Tibial artery (tissue), 4 donors: ENCODE data around the gene PPP2R2B.

Experiments
- DNase-seq, 2 donors: peaks; one replicate each; pipeline ENCODE4 v3.0.0-alpha.2; 2019
- H3K27ac ChIP-seq, 2 donors: fragments of 200-600 bp; sonication (generic) in 1 of 2; 1 replicate in 1 of 2; 2 replicates in 1 of 2; pipeline ENCODE4 v1.5.1; 2018 to 2019; ENCODE audit warnings: mild to moderate bottlenecking in 1 of 2
- H3K27me3 ChIP-seq, 2 donors: fragments of 200-600 bp; sonication (generic) in 1 of 2; one replicate each; pipeline versions ENCODE4 v1.5.1 to v1.6.0; 2016 to 2019
- H3K36me3 ChIP-seq, 3 donors: fragments of 200-600 bp; sonication (generic) in 2 of 3; one replicate each; pipeline ENCODE4 v1.5.1; 2016 to 2019; ENCODE audit warnings: mild to moderate bottlenecking in 2 of 3
- H3K4me1 ChIP-seq, 4 donors: fragments of 200-600 bp; sonication (generic) in 2 of 4; 1 replicate in 3 of 4; 2 replicates in 1 of 4; pipeline ENCODE4 v1.5.1; 2016 to 2019
- H3K4me3 ChIP-seq, 2 donors: fragments of 200-600 bp; sonication (generic) in 1 of 2; 1 replicate in 1 of 2; 2 replicates in 1 of 2; pipeline ENCODE4 v1.5.1; 2018 to 2019; ENCODE audit warnings: mild to moderate bottlenecking in 2 of 2
- H3K9me3 ChIP-seq, 3 donors: fragments of 200-600 bp; sonication (generic) in 1 of 3; one replicate each; pipeline ENCODE4 v1.5.1; 2016 to 2019
- intact Hi-C: fragments of 100-400 bp; cut with DNase I; formaldehyde crosslinking; loops from one replicate; pipeline ENCODE4 v1.15.0; 2023; ENCODE audit warnings: low total_unique reads
- TF ChIP-seq, protein P1 (sequence below), 2 experiments: fragments of 200-600 bp in 1 of 2; fragments of 450-650 bp in 1 of 2; IDR thresholded peaks; one replicate each; pipeline ENCODE4 v1.5.1; 2017 to 2019; ENCODE audit warnings: antibody characterized with exemption in 2 of 2, mild to moderate bottlenecking in 1 of 2, moderate library complexity in 1 of 2

The PPP2R2B gene

DNA sequence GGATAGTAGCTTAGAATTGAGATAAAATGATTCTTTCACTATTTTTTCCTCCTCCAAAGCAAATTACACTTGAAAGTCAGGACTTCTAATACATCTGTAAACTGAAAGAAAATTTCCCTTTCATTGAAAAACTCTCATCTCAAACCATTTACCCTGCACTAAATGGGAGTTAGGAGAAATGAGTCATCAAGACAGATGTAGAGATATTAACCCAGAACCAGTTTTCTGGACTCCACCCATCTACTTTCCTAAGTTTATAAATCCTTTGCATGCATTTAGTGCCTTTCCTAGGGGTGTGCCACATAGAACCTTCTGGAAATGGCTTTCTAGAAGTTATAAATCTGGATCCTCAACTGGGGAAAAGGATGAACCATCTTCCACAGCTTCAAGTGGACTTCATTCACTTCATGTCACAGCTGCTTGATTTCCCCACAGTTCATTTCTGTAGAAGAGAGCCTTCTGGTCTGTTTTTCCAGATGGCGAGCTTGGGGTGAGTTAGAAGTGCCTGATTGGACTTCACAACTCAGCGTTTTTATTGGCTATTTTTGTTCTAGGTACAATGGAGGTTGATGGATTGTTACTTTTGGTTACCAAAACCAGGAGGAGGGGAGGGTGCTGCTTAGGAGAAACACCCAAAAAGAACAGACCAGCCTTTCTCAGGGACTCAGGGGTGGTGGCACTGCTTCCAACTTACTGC is 290.1 kb downstream of the PPP2R2B start:
- intact Hi-C loops: no loop called here
- no peak overlapping the region for H3K4me3 ChIP-seq
- TF ChIP-seq, protein P1, sequence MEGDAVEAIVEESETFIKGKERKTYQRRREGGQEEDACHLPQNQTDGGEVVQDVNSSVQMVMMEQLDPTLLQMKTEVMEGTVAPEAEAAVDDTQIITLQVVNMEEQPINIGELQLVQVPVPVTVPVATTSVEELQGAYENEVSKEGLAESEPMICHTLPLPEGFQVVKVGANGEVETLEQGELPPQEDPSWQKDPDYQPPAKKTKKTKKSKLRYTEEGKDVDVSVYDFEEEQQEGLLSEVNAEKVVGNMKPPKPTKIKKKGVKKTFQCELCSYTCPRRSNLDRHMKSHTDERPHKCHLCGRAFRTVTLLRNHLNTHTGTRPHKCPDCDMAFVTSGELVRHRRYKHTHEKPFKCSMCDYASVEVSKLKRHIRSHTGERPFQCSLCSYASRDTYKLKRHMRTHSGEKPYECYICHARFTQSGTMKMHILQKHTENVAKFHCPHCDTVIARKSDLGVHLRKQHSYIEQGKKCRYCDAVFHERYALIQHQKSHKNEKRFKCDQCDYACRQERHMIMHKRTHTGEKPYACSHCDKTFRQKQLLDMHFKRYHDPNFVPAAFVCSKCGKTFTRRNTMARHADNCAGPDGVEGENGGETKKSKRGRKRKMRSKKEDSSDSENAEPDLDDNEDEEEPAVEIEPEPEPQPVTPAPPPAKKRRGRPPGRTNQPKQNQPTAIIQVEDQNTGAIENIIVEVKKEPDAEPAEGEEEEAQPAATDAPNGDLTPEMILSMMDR (IDR thresholded peaks at IDR 0.05): no peak
- no peak overlapping the region for H3K27ac ChIP-seq
- peaks cover 0 to 20% (median 15%) of the 10 kb centered on the region in 3 donors for H3K36me3 ChIP-seq
- no peak for DNase-seq
- no peaks in the 10 kb centered on the region for H3K4me1 ChIP-seq
- no peaks in the 10 kb centered on the region for H3K27me3 ChIP-seq
- no peaks in the 10 kb centered on the region for H3K9me3 ChIP-seq

DNA sequence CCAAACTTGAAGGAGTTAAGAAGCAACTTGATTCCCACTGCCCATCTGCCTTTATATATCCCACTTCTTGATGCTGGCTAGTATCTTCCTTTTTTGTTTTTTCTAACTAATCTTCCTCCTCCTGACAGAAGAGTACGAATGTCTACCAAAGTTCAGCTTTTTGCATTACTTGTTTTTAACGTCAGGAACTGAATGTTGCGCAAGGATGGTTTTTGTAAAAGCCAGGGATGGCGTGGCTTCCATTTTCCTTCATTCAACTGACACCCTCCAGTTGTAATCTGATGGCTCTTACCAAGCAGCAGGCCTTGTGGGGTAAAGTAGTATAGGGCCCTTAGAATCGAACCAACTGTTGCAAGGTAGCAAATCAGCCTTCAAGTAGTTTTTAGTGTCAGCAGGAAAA is 291.8 kb downstream of the PPP2R2B start:
- H3K9me3 ChIP-seq: no peaks in the 10 kb centered on the region
- TF ChIP-seq, protein P1 (IDR thresholded peaks at IDR 0.05): no peak
- DNase-seq: no peak
- no peak overlapping the region for H3K4me3 ChIP-seq
- no peaks in the 10 kb centered on the region for H3K4me1 ChIP-seq
- H3K27me3 ChIP-seq: no peaks in the 10 kb centered on the region
- no peak overlapping the region for H3K27ac ChIP-seq
- intact Hi-C loops: no loop called here
- H3K36me3 ChIP-seq: peaks cover 0 to 8% (median under 1%) of the 10 kb centered on the region in 3 donors

DNA sequence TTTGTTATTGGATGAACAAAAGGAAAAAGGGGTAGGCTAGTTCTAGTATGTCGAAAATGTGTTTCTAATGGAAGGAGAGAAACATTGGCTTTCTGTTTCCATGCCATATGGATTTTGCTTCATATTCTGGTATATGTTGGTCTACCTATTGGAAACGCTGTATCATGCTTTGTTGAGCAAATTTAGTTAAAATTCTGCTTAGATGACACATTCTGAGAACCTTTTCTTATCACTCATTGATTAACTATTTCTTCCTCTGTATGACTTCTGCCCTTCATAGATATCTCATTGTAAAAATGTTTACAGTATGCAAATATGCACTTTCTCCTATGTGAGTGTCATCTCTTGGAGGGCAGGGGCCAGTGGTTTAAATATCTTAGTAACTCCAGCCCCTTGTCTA is 293.8 kb downstream of the PPP2R2B start:
- intact Hi-C loops: no loop called here
- H3K4me1 ChIP-seq: no peaks in the 10 kb centered on the region

DNA sequence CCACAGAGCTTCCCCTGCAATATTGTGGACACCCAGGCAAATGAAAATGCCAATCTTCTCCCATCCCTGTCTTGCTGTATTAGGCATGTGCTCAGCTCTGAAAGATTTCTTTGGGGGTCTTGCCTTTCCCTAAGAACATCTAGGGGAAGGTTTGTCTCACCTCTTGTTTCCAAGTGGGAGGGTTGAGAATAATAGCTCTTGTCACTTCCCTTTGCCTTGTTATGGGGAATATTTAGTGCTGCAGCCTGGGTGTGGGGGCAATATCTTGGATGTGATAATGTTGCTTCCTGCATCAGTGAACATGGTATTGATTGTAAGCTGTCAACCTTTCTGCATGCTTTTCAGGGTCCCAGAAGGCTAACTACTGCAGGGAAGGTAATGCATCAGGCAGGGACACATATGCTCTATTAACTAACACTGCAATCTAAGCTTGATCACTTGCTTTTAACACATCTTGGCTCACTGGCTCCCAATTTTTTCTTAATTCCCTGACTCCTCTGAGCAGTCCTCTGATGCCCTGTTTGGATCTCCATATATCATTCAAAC is 296.4 kb downstream of the PPP2R2B start:
- Histone ChIP-seq H3K4me3 (no peak overlapping the region), H3K9me3 (no peaks in the 10 kb centered on the region), H3K36me3 (no peaks in the 10 kb centered on the region), H3K4me1 (no peaks in the 10 kb centered on the region), H3K27ac (no peak overlapping the region), H3K27me3 (no peaks in the 10 kb centered on the region)
- TF ChIP-seq, protein P1 (IDR thresholded peaks at IDR 0.05): no peak
- DNase-seq: no peak
- intact Hi-C loops: no loop called here

More for the DNA sequence above, 293.8 kb downstream of the PPP2R2B start:
- TF ChIP-seq, protein P1 (IDR thresholded peaks at IDR 0.05): no peak
- no peak for DNase-seq
- H3K27ac ChIP-seq: no peak overlapping the region
- no peak overlapping the region for H3K4me3 ChIP-seq
- H3K36me3 ChIP-seq: no peaks in the 10 kb centered on the region
- H3K9me3 ChIP-seq: no peaks in the 10 kb centered on the region
- no peaks in the 10 kb centered on the region for H3K27me3 ChIP-seq

DNA sequence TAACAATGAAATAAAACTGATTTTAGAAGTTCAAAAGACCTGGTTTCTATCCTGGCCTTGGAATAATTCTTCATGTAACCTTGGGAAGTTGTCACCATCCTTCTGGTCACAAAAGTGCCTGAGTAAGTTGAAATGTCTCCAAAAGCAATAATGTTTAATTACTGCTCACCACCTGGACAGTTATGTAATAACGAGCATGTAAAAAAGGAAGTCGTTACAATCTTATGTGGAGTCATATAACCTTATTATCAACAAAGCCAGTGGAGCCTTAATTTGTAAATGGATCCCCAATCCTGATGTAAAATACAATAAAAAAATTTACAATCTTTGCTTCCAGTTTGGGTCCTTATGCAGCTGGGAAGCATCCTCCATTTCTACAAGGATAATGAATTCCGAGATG is 298.3 kb downstream of the PPP2R2B start:
- Histone ChIP-seq H3K27ac (no peak overlapping the region), H3K36me3 (no peaks in the 10 kb centered on the region), H3K9me3 (peaks cover 0 to 8% (median 0%) of the 10 kb centered on the region in 3 donors), H3K27me3 (no peaks in the 10 kb centered on the region), H3K4me1 (no peaks in the 10 kb centered on the region), H3K4me3 (no peak overlapping the region)
- TF ChIP-seq, protein P1 (IDR thresholded peaks at IDR 0.05): no peak
- no peak for DNase-seq
- intact Hi-C loops: no loop called here
